Heart left ventricle (tissue), 13 donors: ENCODE data around the gene CPLX1.

Experiments
- CTCF ChIP-seq, 12 donors: fragments of 200-600 bp; sonication (generic) in 4 of 12; IDR thresholded peaks; one replicate each; pipeline versions ENCODE4 v1.5.0 to v1.8.0; 2018 to 2022; ENCODE audit warnings: antibody characterized with exemption in 12 of 12, mild to moderate bottlenecking in 5 of 12
- POLR2A ChIP-seq, 2 donors: fragments of 450-650 bp; IDR thresholded peaks; one replicate each; pipeline ENCODE4 v1.6.1; 2017; ENCODE audit warnings: antibody characterized with exemption in 2 of 2, mild to moderate bottlenecking in 2 of 2, moderate library complexity in 2 of 2
- donor health status: ischemic (EF 13 %, LVEDD 7.1; RV severe dilation, severe dysfunction).
- donor health status: DM: no; HTN: yes; CAD: no.
- donor health status: DM: no; HTN: no; CAD: no.
- donor health status: ischemic (EF 25% LVEDD 6.9; RV normal size, moderate dysfunction).
- donor health status: ischemic (EF 25% LVEDD 5.7; RV mildly dilated, moderate dysfunction).
- donor health status: ischemic (EF 35%, LVEDD 5.7; RV mildly dilated, moderate dysfunction).
- donor health status: nonischemic (EF 11% LVEDD 7.7; RV severe dilation, severe dysfunction).
- donor health status: DM: yes; HTN: yes; CAD: no.
- donor health status: PGD.
- donor health status: ischemic (EF 29% LVEDD 5.4; RV normal size, mild dysfunction).
- donor health status: nonischemic (EF 23%, LVEDD 6.1; RV moderate dilation, normal function).

- TF ChIP-seq POLR2A (IDR thresholded peaks at IDR 0.05) (no peak), CTCF (IDR thresholded peaks at IDR 0.05) (no peak)
These were observed 78.3 kb downstream of the CPLX1 start for GRCh38 chr4:747546-748170.
